Activated CD8-positive, alpha-beta memory T cell treated with anti-CD3 and anti-CD28 coated beads for 1 hour (primary cell): Measurements from ENCODE around the gene PRSS53.
"Not testable (repeated sequence)": the region's sequence is repeated elsewhere in the genome, so short reads cannot be mapped to it uniquely, and the experiment has no call there.

Experiments
- DNase-seq, 2 donors: peaks; one replicate each; pipeline ENCODE4 v3.0.0-alpha.2; 2020; ENCODE audit warnings: low read depth in 1 of 2; ENCODE audit errors: extremely low read depth in 1 of 2

PRSS53 gene

DNA sequence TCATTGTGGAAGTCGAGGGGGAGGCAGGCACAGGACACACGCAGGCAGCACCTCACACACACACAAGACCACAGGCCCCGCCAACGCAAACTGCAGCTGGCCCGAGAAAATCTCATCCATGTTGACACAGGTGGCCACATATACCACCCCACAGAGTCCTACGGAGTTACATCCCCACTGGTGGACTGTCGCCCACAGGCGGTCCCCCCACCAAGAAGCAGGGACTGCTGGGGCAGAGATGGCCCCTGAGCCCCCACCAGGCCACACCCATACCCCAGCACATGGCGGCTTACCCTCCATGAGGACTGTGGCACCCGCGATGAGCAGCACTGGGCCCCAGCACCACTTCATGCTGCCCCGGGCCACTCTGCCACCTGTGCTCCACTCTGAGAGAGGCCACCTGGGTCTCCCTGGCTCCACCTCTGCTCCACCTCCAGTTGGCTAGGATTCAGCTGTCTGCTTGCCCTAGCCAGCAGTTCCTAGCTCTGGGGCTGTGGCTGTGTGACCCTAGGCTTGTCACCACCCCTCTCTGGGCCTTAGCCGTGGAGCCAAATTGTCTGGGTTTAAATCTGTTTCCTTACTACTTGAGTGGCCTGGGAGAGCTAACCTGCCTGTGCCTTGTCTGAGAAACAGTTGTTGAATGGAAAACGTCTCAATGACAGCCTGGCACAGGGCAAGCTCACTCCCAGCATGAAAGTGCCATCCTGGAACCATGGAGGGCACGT is at the start of gene PRSS53:
TSS of gene PRSS53 (minus strand) at position 485 of the 725 bp plus-strand sequence. CDS start at position 351, 134 bp downstream.
- DNase-seq: no peak

GRCh38 chr16:31136822-31137499 is 48.2 kb upstream of the PRSS53 start:
- not testable (repeated sequence) for DNase-seq

- no peak for DNase-seq
Measured at GRCh38 chr16:31136287-31136662, 47.5 kb upstream of the PRSS53 start.

GRCh38 chr16:31135535-31136286 is 47.0 kb upstream of the PRSS53 start, which contains the start of gene PRSS8:
Gene PRSS8 (minus strand): TSS chr16:31135727. CDS start chr16:31135498, 229 bp downstream.
- DNase-seq: no peak

- DNase-seq: no peak
Measured at GRCh38 chr16:31134625-31135534, 46.1 kb upstream of the PRSS53 start.

- no peak for DNase-seq
Measured at GRCh38 chr16:31134091-31134571, 45.4 kb upstream of the PRSS53 start.

GRCh38 chr16:31133046-31133501 is 44.3 kb upstream of the PRSS53 start:
- no peak for DNase-seq

- DNase-seq: no peak
Measured at GRCh38 chr16:31132303-31132979, 43.7 kb upstream of the PRSS53 start.

- DNase-seq: no peak
Measured at GRCh38 chr16:31131841-31132271, 43.1 kb upstream of the PRSS53 start.

GRCh38 chr16:31131416-31131815 is 42.7 kb upstream of the PRSS53 start:
- no peak for DNase-seq

DNA sequence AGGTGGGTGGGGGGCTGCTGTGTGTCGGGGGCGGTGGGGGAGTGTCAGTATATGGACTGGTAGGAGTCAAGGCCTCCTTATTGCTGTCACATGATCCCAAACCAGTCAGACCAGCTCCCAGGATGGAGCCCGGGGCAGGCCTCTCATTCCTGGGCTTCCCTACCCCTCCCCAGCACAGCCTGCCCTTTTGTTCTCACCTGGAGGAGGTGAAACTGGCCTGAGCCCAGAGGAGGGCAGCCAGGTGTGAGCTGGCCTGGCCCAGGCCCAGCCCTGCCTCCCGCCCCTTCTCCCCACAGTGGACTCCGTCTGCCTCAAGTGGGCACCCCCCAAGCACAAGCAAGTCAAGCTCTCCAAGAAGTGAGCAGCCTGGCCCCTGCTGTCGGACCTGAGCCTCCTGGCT is 42.2 kb upstream of the PRSS53 start:
- no peak for DNase-seq

- DNase-seq: no peak
Measured at GRCh38 chr16:31130336-31130891, 41.7 kb upstream of the PRSS53 start.

GRCh38 chr16:31129568-31130335 is 41.0 kb upstream of the PRSS53 start:
- DNase-seq: no peak

DNA sequence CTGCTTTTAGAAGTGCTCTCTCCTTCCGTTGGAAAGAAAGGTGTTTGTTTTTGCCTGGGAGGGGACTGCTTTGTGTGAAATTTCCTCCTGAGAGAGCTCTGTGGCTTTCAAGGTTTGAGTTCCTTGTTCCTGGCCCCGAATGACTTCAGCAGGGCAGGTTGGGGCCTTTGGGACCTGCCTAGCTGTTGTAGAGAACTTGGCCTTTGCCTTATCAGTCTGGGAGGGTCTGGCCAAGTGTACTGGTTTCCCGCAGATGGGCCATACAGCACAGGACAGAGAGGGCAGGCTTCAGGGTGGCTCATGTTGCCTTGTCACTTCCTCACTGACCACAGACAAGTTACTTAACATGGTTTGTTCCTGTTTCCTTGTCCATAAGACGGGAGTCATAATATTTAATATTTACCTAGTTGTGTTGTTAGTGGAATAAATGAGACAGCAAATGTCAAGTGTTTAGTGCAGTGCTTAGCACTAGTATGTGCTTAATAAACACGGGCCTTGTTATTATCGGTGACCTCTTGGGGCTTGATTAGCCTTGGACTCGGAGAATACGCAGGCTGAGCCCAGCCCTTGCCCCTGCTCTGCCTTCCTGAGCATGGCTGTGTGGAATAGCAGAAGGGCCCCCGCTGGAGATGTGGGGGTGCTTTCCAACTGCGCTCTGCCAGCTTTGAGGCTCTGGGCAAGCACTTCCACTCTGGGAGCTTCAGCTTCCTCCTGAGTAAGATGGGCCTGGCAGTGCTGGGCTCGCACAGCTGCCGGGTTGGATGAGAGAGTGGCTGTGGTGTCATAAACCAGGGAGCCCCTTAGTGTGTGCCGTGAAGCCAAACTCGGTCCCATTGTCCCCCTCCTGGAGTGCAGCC is 40.2 kb upstream of the PRSS53 start:
- no peak for DNase-seq

- DNase-seq: no peak
Measured at GRCh38 chr16:31127182-31127581, 38.4 kb upstream of the PRSS53 start.

GRCh38 chr16:31125844-31126243 is 37.1 kb upstream of the PRSS53 start:
- no peak for DNase-seq

GRCh38 chr16:31120129-31120528 is 31.4 kb upstream of the PRSS53 start:
- DNase-seq: no peak
